HEK293T (cell line): Measurements from ENCODE around the gene TRAPPC13.

Experiments used
- BHLHE40 ChIP-seq: fragments of 450-650 bp; IDR thresholded peaks from 2 replicates; pipeline ENCODE4 v1.6.1; 2016; ENCODE audit warnings: mild to moderate bottlenecking, moderate library complexity, borderline replicate concordance
- TF ChIP-seq, protein P1 (sequence below): fragments of 450-650 bp; IDR thresholded peaks from 2 replicates; pipeline ENCODE4 v1.6.1; 2016

- TF ChIP-seq BHLHE40 = no peak
- TF ChIP-seq, protein P1, sequence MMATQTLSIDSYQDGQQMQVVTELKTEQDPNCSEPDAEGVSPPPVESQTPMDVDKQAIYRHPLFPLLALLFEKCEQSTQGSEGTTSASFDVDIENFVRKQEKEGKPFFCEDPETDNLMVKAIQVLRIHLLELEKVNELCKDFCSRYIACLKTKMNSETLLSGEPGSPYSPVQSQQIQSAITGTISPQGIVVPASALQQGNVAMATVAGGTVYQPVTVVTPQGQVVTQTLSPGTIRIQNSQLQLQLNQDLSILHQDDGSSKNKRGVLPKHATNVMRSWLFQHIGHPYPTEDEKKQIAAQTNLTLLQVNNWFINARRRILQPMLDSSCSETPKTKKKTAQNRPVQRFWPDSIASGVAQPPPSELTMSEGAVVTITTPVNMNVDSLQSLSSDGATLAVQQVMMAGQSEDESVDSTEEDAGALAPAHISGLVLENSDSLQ = no peak
Measured at GRCh38 chr5:65704621-65705239, 79.9 kb downstream of the TRAPPC13 start.
